Measurements from ENCODE around the gene C11orf24. TPM values are rescaled to one million over a fixed set of nuclear protein-coding genes. Genes with fewer than 3 reads are reported as not detected.

C11orf24 gene
- total and polyA plus RNA-seq, 9 of the 15 experiments (the other 6 are each of a cell fraction or from before 2014, with no cell fraction given): 2.0 to 65.2 (median 32.5) TPM

DNA sequence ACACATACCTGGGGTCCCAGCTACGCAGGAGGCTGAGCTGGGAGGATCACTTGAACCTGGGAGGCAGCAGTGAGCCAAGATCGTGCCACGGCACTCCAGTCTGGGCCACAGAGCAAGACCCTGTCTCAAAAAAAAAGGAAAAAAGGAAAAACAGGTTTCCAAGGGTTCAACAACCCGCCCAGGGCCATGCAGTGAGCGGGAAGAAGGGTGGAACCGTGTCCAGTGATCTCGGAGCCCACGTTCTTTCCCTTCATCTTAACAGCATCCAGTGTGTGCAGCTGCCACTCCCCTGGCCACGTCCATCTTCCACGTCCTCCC lies 25.7 kb upstream of the C11orf24 start (continued):
- 0 out of 2 replicates have a peak, but pooled peaks have one; percentile 37 for TF ChIP-seq ETS1 (conservative IDR thresholded peaks at IDR 0.05; ENCODE audit: control insufficient read depth, low read depth, low read length)
- no peak for TF ChIP-seq ZNF75A (CRISPR knock-in tag; IDR thresholded peaks at IDR 0.05)
- TF ChIP-seq HDGF (IDR thresholded peaks at IDR 0.05): no peak
- TF ChIP-seq FOXA3 (CRISPR knock-in tag; conservative IDR thresholded peaks at IDR 0.05 in 1 of 2, IDR thresholded peaks at IDR 0.05 in 1 of 2): no peak
- TF ChIP-seq ZNF408 (CRISPR knock-in tag; IDR thresholded peaks at IDR 0.05; ENCODE audit: low read depth): no peak
- TF ChIP-seq ARID1B (IDR thresholded peaks at IDR 0.05): 0 out of 2 replicates have a peak, but pooled peaks have one; percentile 13
- no peak for TF ChIP-seq MYNN (IDR thresholded peaks at IDR 0.05)
- no peak for TF ChIP-seq MYNN (CRISPR knock-in tag; IDR thresholded peaks at IDR 0.05)
- no peak for TF ChIP-seq SIX5 (IDR thresholded peaks at IDR 0.05; ENCODE audit: borderline replicate concordance in 1 of 2, insufficient read depth in 1 of 2, low read depth in 1 of 2, low read length in 2 of 2)
- no peak for TF ChIP-seq KDM1A (IDR thresholded peaks at IDR 0.05)
- TF ChIP-seq SMAD2 (IDR thresholded peaks at IDR 0.05; ENCODE audit: low read depth, low read length): no peak
- TF ChIP-seq STAG1 (CRISPR knock-in tag; IDR thresholded peaks at IDR 0.05; ENCODE audit: borderline replicate concordance): no peak
- no peak for TF ChIP-seq HNRNPK (IDR thresholded peaks at IDR 0.05; ENCODE audit: low read depth, low read length, poor library complexity, severe bottlenecking)
- no peak for TF ChIP-seq RBM15 (IDR thresholded peaks at IDR 0.05; ENCODE audit: insufficient read depth, low read length)
- no peak for TF ChIP-seq ZBTB43 (CRISPR knock-in tag; IDR thresholded peaks at IDR 0.05)
- no peak for TF ChIP-seq DIDO1 (tag; IDR thresholded peaks at IDR 0.05; ENCODE audit: low read depth)
- no peak for TF ChIP-seq TCF3 (CRISPR knock-in tag; IDR thresholded peaks at IDR 0.05)
- no peak for TF ChIP-seq ZNF133 (CRISPR knock-in tag; IDR thresholded peaks at IDR 0.05)
- no peak for TF ChIP-seq TEAD1 (CRISPR knock-in tag; IDR thresholded peaks at IDR 0.05)
- no peak for TF ChIP-seq ZNF785 (CRISPR knock-in tag; IDR thresholded peaks at IDR 0.05)
